Astrocyte of the cerebellum (primary cell): ENCODE data around the gene ERLIN1.

Experiments
- DNase-seq: peaks from one replicate; pipeline ENCODE4 v3.0.0-alpha.2; 2011; ENCODE audit warnings: low read depth
- H3K4me3 ChIP-seq: 2 replicates; pipeline ENCODE4 v1.5.1; 2011; ENCODE audit warnings: mild to moderate bottlenecking, low read depth, low read length, moderate library complexity
- in situ Hi-C: cut with HindIII; loops from 2 replicates; pipeline ENCODE4 v1.10.0; 2017; ENCODE audit warnings: low sequenced_read_pairs
- TF ChIP-seq, protein P1 (sequence below): IDR thresholded peaks from 2 replicates; pipeline ENCODE4 v1.5.1; 2012; ENCODE audit warnings: low read length, low read depth, moderate library complexity, mild to moderate bottlenecking; ENCODE audit errors: missing control alignments

Gene ERLIN1

DNA sequence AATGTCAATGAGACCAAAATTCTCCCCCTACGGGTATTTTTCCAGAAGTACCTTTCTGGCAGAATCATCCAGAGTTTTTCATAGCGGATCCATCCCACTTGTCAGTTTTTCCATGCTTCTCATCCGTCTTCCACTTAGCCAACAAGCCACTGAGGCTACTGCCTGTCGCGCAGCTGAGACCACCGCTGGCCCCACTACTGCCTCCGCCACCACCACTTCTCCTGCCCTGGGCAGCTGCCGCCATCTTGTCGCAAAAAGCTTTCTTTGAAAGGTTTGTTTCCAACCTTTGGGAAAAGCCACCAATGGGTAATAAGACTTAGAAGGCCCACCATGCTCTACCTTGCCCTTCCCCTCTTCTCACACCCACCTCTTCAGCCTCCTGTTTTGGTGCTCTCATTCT is 42.1 kb downstream of the ERLIN1 start:
- in situ Hi-C loops = no loop called here
- DNase-seq = no peak
- H3K4me3 ChIP-seq = no peak overlapping the region
- TF ChIP-seq, protein P1, sequence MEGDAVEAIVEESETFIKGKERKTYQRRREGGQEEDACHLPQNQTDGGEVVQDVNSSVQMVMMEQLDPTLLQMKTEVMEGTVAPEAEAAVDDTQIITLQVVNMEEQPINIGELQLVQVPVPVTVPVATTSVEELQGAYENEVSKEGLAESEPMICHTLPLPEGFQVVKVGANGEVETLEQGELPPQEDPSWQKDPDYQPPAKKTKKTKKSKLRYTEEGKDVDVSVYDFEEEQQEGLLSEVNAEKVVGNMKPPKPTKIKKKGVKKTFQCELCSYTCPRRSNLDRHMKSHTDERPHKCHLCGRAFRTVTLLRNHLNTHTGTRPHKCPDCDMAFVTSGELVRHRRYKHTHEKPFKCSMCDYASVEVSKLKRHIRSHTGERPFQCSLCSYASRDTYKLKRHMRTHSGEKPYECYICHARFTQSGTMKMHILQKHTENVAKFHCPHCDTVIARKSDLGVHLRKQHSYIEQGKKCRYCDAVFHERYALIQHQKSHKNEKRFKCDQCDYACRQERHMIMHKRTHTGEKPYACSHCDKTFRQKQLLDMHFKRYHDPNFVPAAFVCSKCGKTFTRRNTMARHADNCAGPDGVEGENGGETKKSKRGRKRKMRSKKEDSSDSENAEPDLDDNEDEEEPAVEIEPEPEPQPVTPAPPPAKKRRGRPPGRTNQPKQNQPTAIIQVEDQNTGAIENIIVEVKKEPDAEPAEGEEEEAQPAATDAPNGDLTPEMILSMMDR = no peak

GRCh38 chr10:100141446-100142087 is 44.3 kb downstream of the ERLIN1 start:
- TF ChIP-seq, protein P1 = no peak
- in situ Hi-C loops = no loop called here
- DNase-seq = no peak
- H3K4me3 ChIP-seq = no peak overlapping the region

DNA sequence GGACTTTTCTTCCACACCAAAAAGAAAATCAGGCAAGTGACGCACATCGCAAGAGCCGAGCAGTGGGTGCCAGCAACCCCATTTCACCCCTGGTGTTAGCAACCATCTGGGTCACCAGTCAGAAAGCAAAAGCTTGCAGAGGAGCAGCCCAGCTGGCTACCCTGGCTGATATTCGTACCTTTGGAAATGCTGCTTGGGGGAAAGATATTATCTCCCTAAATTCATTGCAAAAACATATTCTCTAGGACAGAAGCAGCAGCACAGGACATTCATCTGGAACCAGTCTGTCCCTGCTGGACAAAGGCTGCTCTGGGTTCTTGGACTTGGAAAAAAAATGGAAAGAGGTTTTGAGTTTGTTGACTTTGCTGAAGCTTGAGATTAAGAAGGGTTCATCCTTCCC is 45.8 kb downstream of the ERLIN1 start:
- TF ChIP-seq, protein P1 = no peak
- no peak overlapping the region for H3K4me3 ChIP-seq
- no peak for DNase-seq
- in situ Hi-C loops = no loop called here

- in situ Hi-C loops = no loop called here
- TF ChIP-seq, protein P1 = no peak
- H3K4me3 ChIP-seq = no peak overlapping the region
- DNase-seq = no peak
These were observed 46.8 kb downstream of the ERLIN1 start for GRCh38 chr10:100138921-100139496.

- in situ Hi-C loops = no loop called here
- no peak for DNase-seq
- H3K4me3 ChIP-seq = no peak overlapping the region
- TF ChIP-seq, protein P1 = no peak
These were observed 50.3 kb downstream of the ERLIN1 start for GRCh38 chr10:100135486-100135885.

DNA sequence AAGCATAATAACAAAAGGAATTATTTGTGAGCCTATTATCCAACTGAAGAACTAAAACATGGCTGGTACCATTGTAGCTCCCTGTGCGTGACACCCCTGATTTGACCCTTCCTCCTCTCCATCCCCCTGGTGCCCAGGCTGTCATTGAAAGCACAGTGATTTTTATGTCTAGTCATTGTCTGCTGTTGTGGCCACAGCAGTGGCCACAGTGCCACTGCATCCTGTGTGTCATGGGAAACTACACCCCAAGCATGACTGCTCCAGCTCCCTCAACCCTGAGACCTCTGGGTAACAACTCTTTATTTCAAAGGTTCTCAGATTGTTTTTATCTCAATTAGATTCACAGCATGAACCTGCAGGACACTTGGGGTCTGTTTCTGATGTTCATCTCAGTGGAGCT is 52.0 kb downstream of the ERLIN1 start:
- TF ChIP-seq, protein P1 = no peak
- H3K4me3 ChIP-seq = no peak overlapping the region
- in situ Hi-C loops = no loop called here
- DNase-seq = no peak

DNA sequence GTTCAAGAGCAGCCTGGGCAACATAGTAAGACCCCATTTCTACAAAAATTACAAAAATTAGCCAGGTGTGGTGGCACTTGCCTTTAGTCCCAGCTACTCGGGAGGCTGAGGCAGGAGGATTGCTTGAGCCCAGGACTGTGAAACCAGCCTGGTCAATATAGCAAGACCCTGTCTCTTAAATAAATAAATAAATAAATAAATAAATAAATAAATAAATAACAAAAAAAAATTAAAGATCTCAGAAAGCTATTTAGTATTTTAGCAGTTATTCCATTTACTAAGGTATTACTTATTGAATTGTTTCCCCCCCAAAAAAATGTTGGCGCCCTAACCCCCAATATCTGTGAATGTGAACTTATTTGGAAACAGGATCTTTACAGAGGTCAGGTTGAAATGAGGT is 53.4 kb downstream of the ERLIN1 start:
- TF ChIP-seq, protein P1 = no peak
- no peak overlapping the region for H3K4me3 ChIP-seq
- DNase-seq = no peak
- in situ Hi-C loops = no loop called here
